Fibroblast of lung (primary cell): ENCODE results near the gene IL1A. TPM values are rescaled to one million over a fixed set of nuclear protein-coding genes. Genes with fewer than 3 reads are reported as not detected.

ENCODE experiments used
- DNase-seq, 2 donors: peaks; one replicate each; pipeline versions ENCODE4 v3.0.0 to v3.0.0-alpha.2; 2010; ENCODE audit warnings: low read depth in 2 of 2
- H2AFZ ChIP-seq: 2 replicates; pipeline ENCODE4 v1.5.1; 2012; ENCODE audit warnings: low read length, control low read depth, inconsistent platforms
- H3K27ac ChIP-seq: 2 replicates; pipeline ENCODE4 v1.5.1; 2011; ENCODE audit warnings: low read length, control low read depth; ENCODE audit not compliant: insufficient read depth
- H3K27me3 ChIP-seq: 2 replicates; pipeline ENCODE4 v1.5.1; 2011; ENCODE audit warnings: mild to moderate bottlenecking, low read length; ENCODE audit not compliant: control insufficient read depth, insufficient read depth
- H3K36me3 ChIP-seq: 2 replicates; pipeline ENCODE4 v1.5.1; 2011; ENCODE audit warnings: low read length; ENCODE audit not compliant: control insufficient read depth, insufficient read depth
- H3K4me1 ChIP-seq: 2 replicates; pipeline ENCODE4 v1.5.1; 2011; ENCODE audit warnings: low read length; ENCODE audit not compliant: control insufficient read depth, insufficient read depth; ENCODE audit errors: extremely low read depth
- H3K4me2 ChIP-seq: 2 replicates; pipeline ENCODE4 v1.5.1; 2011; ENCODE audit warnings: low read length, control low read depth; ENCODE audit not compliant: insufficient read depth; ENCODE audit errors: extremely low read depth
- H3K4me3 ChIP-seq, 4 experiments: fragments of 200-600 bp in 1 of 4; sonication (generic) in 1 of 4; replicated peaks in 1 of 4; 2 replicates each; pipeline ENCODE4 v1.5.1; 2011 to 2016; ENCODE audit warnings: low read length in 4 of 4, low read depth in 3 of 4, mild to moderate bottlenecking in 3 of 4, control low read depth in 2 of 4, inconsistent platforms in 1 of 4, mixed read lengths in 1 of 4; ENCODE audit not compliant: insufficient read depth in 1 of 4; ENCODE audit errors: control extremely low read depth in 1 of 4
- H3K79me2 ChIP-seq: 2 replicates; pipeline ENCODE4 v1.5.1; 2012; ENCODE audit warnings: mild to moderate bottlenecking, low read length, inconsistent platforms; ENCODE audit not compliant: control insufficient read depth, insufficient read depth
- H3K9ac ChIP-seq: 2 replicates; pipeline ENCODE4 v1.5.1; 2011; ENCODE audit warnings: mild to moderate bottlenecking, low read length, control low read depth; ENCODE audit not compliant: insufficient read depth
- H3K9me3 ChIP-seq: 2 replicates; pipeline ENCODE4 v1.5.1; 2012; ENCODE audit warnings: low read depth, low read length; ENCODE audit not compliant: control insufficient read depth, insufficient read depth
- H4K20me1 ChIP-seq: 2 replicates; pipeline ENCODE4 v1.5.1; 2011; ENCODE audit warnings: low read length; ENCODE audit not compliant: control insufficient read depth, insufficient read depth; ENCODE audit errors: extremely low read depth
- CTCF ChIP-seq, 2 donors: IDR thresholded peaks in 1 of 2; conservative IDR thresholded peaks in 1 of 2; 1 replicate in 1 of 2; 2 replicates in 1 of 2; pipeline ENCODE4 v1.5.1; 2011 to 2012; ENCODE audit warnings: low read length in 2 of 2, control low read depth in 1 of 2, inconsistent platforms in 1 of 2, low read depth in 1 of 2, mild to moderate bottlenecking in 1 of 2
- EZH2 ChIP-seq: IDR thresholded peaks from 2 replicates; pipeline ENCODE4 v1.5.1; 2012; ENCODE audit warnings: low read length, control low read depth, mild to moderate bottlenecking; ENCODE audit errors: missing control alignments
- polyA plus RNA-seq, 2 donors: library from polyadenylated mRNA; depleted of rRNA in 1 of 2; stranded (reverse) in 1 of 2; unstranded in 1 of 2; fragments of >200 nt; gene quantifications; 2 replicates each; pipeline ENCODE4 v1.2.1, GENCODE V29; 2011 to 2012; ENCODE audit warnings: missing spikeins in 1 of 2
- total RNA-seq: library from RNA; depleted of rRNA; stranded (reverse); fragments of >200 nt; gene quantifications from 2 replicates; pipeline ENCODE4 v1.2.1, GENCODE V29; 2014

IL1A gene
- total and polyA plus RNA-seq, 2 donors (not counting 1 experiment from before 2014, with no cell fraction given): 0.07 to 0.17 TPM

GRCh38 chr2:112728378-112729175 is 55.7 kb downstream of the IL1A start:
- Histone ChIP-seq H3K27me3 (no peaks in the 10 kb centered on the region), H3K79me2 (no peaks in the 10 kb centered on the region), H3K4me2 (no peak overlapping the region), H3K4me1 (peaks cover 2% of the 10 kb centered on the region), H2AFZ (no peak overlapping the region), H3K4me3 (no peak overlapping the region), H3K9ac (no peak overlapping the region), H3K36me3 (no peaks in the 10 kb centered on the region), H3K9me3 (no peaks in the 10 kb centered on the region), H4K20me1 (no peaks in the 10 kb centered on the region), H3K27ac (no peak overlapping the region)
- TF ChIP-seq EZH2: no peak
- TF ChIP-seq CTCF (conservative IDR thresholded peaks at IDR 0.05 in 1 of 2, IDR thresholded peaks at IDR 0.05 in 1 of 2; ENCODE audit: low read depth in 1 of 2, low read length in 2 of 2): no peak
- no peak for DNase-seq

- no peak for TF ChIP-seq CTCF (conservative IDR thresholded peaks at IDR 0.05 in 1 of 2, IDR thresholded peaks at IDR 0.05 in 1 of 2; ENCODE audit: low read depth in 1 of 2, low read length in 2 of 2)
- no peak for TF ChIP-seq EZH2
- Histone ChIP-seq H3K36me3 (no peaks in the 10 kb centered on the region), H3K4me2 (no peak overlapping the region)
Observed at GRCh38 chr2:112728029-112728362, 56.3 kb downstream of the IL1A start.

GRCh38 chr2:112727276-112728028 is 56.8 kb downstream of the IL1A start:
- H3K4me2 ChIP-seq: no peak overlapping the region
- H3K27me3 ChIP-seq: no peaks in the 10 kb centered on the region
- H3K9me3 ChIP-seq: no peaks in the 10 kb centered on the region
- H3K9ac ChIP-seq: no peak overlapping the region
- H3K4me1 ChIP-seq: peaks cover 2% of the 10 kb centered on the region
- no peaks in the 10 kb centered on the region for H3K36me3 ChIP-seq
- H4K20me1 ChIP-seq: no peaks in the 10 kb centered on the region
- no peak overlapping the region for H3K4me3 ChIP-seq
- no peak overlapping the region for H2AFZ ChIP-seq
- no peak for DNase-seq
- no peak overlapping the region for H3K27ac ChIP-seq
- H3K79me2 ChIP-seq: no peaks in the 10 kb centered on the region
- no peak for TF ChIP-seq CTCF (conservative IDR thresholded peaks at IDR 0.05 in 1 of 2, IDR thresholded peaks at IDR 0.05 in 1 of 2; ENCODE audit: low read depth in 1 of 2, low read length in 2 of 2)
- no peak for TF ChIP-seq EZH2

More at GRCh38 chr2:112728029-112728362, 56.3 kb downstream of the IL1A start:
- no peak overlapping the region for H3K9ac ChIP-seq
- H2AFZ ChIP-seq: no peak overlapping the region
- H3K27ac ChIP-seq: no peak overlapping the region
- H3K79me2 ChIP-seq: no peaks in the 10 kb centered on the region
- peaks cover 2% of the 10 kb centered on the region for H3K4me1 ChIP-seq
- no peaks in the 10 kb centered on the region for H4K20me1 ChIP-seq
- H3K4me3 ChIP-seq: no peak overlapping the region
- H3K9me3 ChIP-seq: no peaks in the 10 kb centered on the region
- no peak for DNase-seq
- H3K27me3 ChIP-seq: no peaks in the 10 kb centered on the region
